NCI-H345 (cell line): ENCODE data around the gene HOXA6.

Source experiments
- DNase-seq: peaks from one replicate; lab custom pipeline; 2025; lab: John Stamatoyannopoulos, UW

The HOXA6 gene

DNA sequence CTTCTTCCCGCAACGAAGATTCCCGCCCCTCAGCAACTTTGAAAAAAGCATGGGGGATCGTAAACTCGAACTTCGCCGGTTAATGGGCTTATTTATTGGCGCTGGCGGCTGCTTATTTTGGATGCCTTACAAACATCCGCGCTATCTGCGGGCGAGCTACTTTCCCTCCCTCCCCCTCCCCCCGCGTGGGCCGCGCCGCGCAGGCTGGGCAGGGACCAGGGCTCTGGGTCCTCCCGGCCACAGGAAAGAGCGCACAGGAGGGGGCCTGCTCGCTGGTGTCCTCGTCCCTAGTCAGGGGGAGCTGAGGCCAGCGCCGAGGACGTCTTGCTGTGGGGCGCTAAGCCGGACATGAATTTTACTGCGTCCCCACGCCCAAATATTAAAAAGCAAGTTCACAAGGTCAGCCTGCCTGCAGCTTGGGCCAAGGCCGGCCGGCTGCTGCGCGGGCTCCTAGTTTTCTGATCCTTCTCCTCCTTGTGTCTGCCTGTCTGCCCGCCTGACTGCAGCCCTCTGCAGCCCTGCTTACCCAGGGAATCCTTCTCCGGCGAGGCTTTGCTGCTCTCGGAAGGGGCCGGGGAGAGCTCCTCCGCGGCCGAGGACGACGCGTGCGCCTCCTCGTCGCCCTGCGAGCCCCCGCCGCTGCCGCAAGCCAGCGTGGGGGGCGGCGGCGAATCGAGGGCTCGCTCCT lies 25.4 kb upstream of the HOXA6 start:
- DNase-seq, result peak; percentile 29

GRCh38 chr7:27172315-27172774 lies 24.8 kb upstream of the HOXA6 start:
- DNase-seq, result no peak

GRCh38 chr7:27171637-27172314 lies 24.2 kb upstream of the HOXA6 start:
- no peak for DNase-seq

DNA sequence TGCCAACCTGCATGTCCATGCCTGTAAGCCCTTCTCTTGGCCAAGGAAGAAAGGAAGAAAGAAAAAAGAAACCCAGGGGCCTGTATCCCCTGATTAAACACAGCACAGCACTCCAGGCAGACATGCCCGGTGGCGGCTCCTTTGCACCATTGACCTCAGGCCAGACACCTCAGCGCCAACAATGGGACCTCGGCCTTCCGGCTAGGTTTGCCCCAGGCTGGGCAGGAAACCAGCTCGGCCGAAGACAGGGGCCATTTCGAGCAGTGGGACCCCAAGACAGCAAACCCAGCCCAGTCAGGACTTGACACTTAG lies 23.7 kb upstream of the HOXA6 start:
- no peak for DNase-seq

DNA sequence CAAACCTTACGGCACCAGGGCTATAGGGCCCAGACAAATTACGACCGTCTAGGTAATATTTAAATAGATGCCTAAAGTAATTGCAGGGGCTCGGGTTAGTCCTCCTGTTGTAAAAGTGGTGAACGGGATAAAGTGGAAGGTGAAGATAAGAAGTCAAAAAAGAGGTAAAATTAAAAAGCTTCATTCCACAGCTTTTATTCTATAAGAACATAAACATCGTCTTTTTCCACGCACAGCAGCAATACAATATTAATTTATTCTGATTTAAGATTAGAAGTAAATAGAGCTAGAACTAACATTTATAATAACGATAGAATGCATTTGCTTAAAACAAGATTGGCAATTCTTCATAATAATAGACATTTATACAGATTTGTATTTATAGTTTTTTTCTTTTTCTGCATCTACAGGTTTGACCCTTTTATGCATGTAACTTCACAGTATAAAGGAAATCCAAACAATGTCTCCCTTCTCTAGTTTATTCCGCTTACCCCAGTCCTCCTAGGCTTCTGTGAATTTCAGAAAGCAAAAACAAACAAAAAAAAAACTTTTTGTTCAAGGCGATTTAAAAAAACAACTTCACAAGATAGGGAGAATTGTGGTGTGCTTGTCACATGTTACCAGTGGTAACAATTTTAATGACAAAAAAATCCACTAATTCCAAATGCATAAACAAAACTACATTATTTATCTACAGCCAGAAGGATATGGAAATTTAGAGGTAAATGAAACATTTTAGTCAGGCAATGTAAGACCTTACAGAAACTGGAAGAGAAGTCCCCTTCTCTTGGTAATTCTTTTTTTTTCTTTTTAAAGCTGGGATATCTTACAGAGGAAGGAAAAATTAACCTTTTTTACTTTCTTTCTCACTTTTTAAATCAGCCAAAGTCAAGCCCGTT lies 23.1 kb upstream of the HOXA6 start:
- no peak for DNase-seq

- no peak for DNase-seq
Measured at GRCh38 chr7:27169658-27170425, 22.3 kb upstream of the HOXA6 start.

GRCh38 chr7:27168265-27168947 lies 20.8 kb upstream of the HOXA6 start:
- DNase-seq, result no peak

DNA sequence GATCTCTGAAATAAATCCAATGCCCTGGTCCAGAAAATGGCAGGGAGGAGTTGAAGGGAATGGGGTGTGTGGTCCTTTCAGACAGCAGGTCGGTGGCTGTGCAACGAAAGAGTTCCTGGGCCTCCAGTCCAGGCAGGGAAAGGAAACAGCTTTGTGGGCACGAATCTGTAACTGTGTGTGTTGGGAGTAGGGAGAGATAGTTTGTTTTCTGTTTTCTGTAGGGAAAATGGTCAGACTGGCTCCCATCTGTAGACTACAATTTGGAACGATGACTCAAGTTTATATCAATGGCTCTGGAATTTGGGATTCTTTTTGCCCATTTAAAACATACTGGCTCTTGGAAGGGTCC lies 20.3 kb upstream of the HOXA6 start:
- DNase-seq, result no peak

DNA sequence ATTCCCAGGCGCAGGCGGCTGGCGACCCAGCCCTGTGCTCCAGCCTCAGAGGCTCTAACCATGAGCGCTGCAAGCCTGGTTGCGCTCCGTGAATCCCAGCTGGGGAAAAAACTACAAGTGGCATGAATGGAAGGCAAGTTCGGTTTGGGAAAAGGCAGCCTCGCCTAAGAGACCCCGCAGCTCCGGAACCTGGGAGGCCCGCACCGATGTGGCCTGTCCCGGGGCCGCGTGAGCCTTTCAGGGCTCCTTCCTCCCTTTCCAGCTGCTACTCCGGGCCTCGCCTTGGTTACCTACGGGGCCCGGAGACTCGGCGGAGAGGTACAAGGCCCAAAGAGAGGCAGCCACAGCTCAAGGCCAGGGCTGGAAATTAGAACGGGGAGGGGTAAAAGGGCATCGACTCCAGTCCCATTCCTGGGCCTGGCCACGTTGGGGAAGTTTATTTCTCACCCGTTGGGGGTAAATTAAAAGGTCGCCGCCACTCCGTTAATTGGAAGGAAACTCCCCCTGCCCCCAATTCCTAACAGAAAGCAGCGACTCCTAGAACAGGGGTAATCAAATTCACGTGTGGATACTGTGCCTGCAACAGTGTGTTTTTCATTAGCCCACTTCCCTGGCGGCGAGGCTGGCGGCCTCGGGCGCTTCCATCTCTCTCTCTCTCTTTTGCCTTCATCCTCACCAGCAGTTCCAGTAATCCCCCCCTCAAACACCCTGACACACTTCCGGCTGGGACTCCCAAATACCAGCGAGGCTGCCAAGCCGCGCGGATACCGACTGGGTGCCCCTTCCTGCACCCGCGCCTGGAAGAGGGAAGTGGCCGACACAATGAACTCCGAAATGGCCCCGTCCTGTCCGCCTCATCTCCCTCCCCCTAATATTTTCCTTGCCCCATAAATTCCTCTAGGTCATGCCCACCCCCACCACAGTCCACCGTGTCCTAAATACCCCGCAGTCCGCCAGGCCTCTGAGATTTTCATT lies 19.2 kb upstream of the HOXA6 start:
- no peak for DNase-seq

GRCh38 chr7:27165996-27166530 lies 18.5 kb upstream of the HOXA6 start:
- no peak for DNase-seq

DNA sequence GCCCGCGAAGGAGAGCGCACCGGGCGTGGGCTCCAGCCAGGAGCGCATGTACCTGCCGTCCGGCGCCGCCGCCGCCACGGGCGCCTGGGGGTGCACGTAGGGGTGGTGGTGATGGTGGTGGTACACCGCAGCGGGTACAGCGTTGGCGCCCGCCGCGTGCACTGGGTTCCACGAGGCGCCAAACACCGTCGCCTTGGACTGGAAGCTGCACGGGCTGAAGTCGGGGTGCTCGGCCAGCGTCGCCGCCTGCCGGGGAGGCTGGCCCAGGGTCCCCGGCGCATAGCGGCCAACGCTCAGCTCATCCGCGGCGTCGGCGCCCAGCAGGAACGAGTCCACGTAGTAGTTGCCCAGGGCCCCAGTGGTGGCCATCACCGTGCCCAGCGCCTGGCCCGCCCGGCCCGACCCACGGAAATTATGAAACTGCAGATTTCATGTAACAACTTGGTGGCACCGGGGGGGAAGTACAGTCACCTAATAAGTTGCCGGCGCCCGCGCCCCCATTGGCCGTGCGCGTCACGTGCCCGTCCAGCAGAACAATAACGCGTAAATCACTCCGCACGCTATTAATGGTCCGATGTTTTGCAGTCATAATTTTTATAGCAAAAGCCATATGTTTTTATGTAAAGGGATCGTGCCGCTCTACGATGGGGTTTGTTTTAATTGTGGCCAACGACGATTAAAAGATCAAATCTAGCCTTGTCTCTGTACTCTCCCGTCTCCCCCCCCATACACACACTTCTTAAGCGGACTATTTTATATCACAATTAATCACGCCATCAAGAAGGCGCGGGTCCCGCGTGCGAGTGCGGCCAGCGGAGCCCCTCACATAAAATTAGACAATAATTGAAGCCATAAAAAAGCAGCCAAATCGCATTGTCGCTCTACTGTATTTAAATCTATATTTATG lies 17.8 kb upstream of the HOXA6 start, which contains the start of gene HOXA9:
Gene HOXA9, minus strand, starts transcription at position 449 of the 907 bp plus-strand sequence. Its CDS starts 80 bp downstream, at position 369.
- DNase-seq, result no peak

DNA sequence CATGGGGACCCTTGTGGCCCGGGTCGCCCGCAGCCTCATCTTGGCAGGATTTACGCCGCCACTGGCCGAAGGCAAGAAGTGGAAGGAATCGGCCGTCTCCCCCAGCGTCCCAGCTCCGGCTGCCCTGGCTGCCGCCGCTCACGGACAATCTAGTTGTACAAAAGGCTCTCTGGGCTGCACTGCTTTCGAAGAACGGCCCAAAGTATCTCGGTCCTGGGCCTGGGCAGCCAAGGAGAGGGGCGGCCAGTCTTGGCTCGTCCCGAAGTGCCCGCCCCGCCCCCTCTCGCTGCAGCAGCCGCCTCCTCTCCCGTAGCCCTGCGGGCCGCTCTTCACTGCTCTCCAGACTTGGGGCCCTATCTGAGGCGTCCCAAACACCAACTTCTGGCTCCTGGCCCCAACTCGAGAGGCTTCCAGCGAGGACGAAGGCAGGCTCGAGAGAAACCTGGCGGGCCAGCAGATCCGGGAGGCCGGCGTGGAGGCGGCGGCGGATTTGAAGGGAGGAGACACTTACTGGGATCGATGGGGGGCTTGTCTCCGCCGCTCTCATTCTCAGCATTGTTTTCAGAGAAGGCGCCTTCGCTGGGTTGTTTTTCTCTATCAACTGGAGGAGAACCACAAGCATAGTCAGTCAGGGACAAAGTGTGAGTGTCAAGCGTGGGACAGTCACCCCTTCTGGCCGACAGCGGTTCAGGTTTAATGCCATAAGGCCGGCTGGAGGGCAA lies 17.0 kb upstream of the HOXA6 start:
- no peak for DNase-seq

- no peak for DNase-seq
Measured at GRCh38 chr7:27164045-27164366, 16.4 kb upstream of the HOXA6 start.

GRCh38 chr7:27163288-27164044 lies 15.9 kb upstream of the HOXA6 start:
- no peak for DNase-seq

DNA sequence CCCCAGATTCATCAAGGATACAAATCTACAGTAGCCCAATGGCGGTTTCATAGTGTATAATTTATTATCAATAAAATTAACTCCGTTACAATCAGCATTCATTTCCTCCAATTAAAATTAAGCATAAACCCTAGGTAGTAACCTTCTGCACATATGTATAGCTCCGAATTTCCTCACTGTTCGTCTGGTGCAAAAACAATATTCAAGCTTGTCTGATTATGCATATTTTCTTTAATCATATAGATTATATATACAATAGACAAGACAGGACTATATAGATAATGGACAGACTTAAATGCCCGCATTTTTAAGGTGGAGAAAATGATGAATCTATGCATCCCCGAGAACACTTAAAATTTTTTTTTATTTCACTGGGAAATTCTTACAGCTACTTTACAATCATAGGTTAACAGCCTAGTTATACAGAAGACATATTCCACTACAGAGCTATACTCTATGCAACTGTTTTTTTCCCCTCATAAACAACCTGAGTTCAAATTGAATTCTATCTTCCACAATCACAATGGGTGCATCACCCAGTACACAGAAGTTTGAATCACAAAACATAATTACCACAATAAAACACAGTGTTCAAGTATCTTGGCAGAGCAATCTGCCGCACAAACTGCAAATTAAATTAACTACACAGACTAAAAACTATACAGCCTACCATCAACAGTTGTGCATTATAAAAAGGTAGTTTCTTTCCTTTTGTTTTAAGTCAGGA lies 15.2 kb upstream of the HOXA6 start:
- DNase-seq, result no peak

- DNase-seq, result no peak
Measured at GRCh38 chr7:27161721-27162560, 14.4 kb upstream of the HOXA6 start.
